Muscle of leg (tissue), 11 donors: ENCODE data around the gene ZNF792. TPM values are rescaled to one million over a fixed set of nuclear protein-coding genes. Genes with fewer than 3 reads are reported as not detected.
"Not testable (repeated sequence)": the region's sequence is repeated elsewhere in the genome, so short reads cannot be mapped to it uniquely, and the experiment has no call there.

Experiments used
- DNase-seq: peaks from one replicate; pipeline ENCODE4 v3.0.0; 2013
- H3K27ac ChIP-seq: one replicate; pipeline ENCODE4 v1.5.1; 2013; ENCODE audit warnings: mild to moderate bottlenecking, low read length, control low read depth
- H3K27me3 ChIP-seq: one replicate; pipeline ENCODE4 v1.6.1; 2013; ENCODE audit warnings: low read length; ENCODE audit not compliant: control insufficient read depth, insufficient read depth
- H3K36me3 ChIP-seq: one replicate; pipeline ENCODE4 v1.6.1; 2013; ENCODE audit warnings: low read length; ENCODE audit not compliant: control insufficient read depth, insufficient read depth
- H3K4me1 ChIP-seq: one replicate; pipeline ENCODE4 v1.6.1; 2013; ENCODE audit warnings: low read length; ENCODE audit not compliant: control insufficient read depth, insufficient read depth
- H3K4me3 ChIP-seq: one replicate; pipeline ENCODE4 v1.5.1; 2013; ENCODE audit warnings: low read length, control low read depth
- H3K9me3 ChIP-seq: replicated peaks from 2 replicates; pipeline ENCODE4 v1.6.1; 2013; ENCODE audit warnings: low read depth, low read length; ENCODE audit not compliant: control insufficient read depth
- WGBS: methylation state at CpG from one replicate; pipeline ENCODE4 v1.1.5; 2013; ENCODE audit warnings: missing lambda C conversion rate; ENCODE audit not compliant: insufficient coverage; 5-methylcytosine and 5-hydroxymethylcytosine counted together
- polyA plus RNA-seq, 8 donors: library from polyadenylated mRNA; unstranded; fragments of 120-200 nt; gene quantifications; one replicate each; pipeline versions ENCODE4 v1.2.1 to v1.2.3, GENCODE V29; 2013; ENCODE audit warnings: inconsistent platforms in 1 of 8, low replicate concordance in 1 of 8; ENCODE audit not compliant: insufficient read length in 8 of 8, insufficient read depth in 1 of 8
- total RNA-seq: library from RNA; stranded (reverse); fragments of 120-200 nt; gene quantifications from one replicate; pipeline ENCODE4 v1.2.4, GENCODE V29; 2013

Gene ZNF792
- total and polyA plus RNA-seq, 9 donors, result 2.1 to 5.1 (median 2.5) TPM

DNA sequence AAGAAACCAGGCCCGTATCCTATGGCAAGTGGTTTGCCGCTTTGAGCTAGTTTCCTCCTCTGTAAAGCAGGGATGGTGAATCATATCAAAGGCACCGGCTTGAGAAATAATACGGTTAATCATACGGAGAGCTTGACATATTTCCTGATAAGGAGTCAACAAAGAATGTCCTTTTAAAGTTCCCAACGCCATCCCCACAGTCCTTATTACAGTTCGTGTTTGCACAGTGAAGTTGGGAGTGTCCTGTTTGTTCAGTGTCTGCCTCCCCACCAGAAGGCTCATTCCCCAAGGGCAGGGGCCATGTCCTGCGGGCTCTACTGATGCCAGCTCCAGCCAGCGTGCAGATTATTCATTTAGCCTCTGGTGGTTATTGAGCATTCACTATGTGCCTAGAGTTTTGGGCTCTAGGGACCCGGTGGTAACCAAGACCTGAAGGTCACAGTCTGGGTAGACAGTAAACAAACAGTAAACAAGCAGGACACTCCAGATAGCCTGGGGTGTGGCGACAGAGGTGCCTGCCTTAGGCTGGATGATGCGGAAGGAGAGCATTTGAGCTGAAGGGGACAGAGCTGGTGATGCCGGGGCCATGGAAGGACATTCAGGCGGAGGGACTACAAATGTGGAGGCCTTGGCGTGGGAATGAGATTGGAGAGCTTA is 42.4 kb upstream of the ZNF792 start:
- no peak for DNase-seq
- 92% methylated on average over 10 of the region's 15 CpGs for WGBS
- Histone ChIP-seq H3K4me1 (peaks cover 14% of the 10 kb centered on the region), H3K36me3 (peaks cover 53% of the 10 kb centered on the region), H3K27ac (no peak overlapping the region), H3K9me3 (no peaks in the 10 kb centered on the region), H3K4me3 (no peak overlapping the region), H3K27me3 (no peaks in the 10 kb centered on the region)

DNA sequence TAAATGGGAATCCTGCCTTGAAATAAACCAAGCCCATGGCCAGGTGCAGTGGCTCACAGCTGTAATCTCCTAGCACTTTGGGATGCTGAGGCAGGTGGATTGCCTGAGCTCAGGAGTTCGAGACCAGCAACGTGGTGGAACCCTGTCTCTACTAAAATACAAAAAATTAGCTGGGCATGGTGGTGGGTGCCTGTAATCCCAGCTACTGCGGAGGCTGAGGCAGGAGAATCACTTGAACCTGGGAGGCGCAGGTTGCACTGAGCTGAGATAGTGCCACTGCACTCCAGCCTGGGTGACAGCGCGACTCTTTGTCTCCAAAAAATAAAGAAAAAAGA is 41.9 kb upstream of the ZNF792 start:
- not testable (repeated sequence) for DNase-seq, H3K9me3 ChIP-seq, H3K27me3 ChIP-seq, H3K4me3 ChIP-seq, H3K27ac ChIP-seq
- Histone ChIP-seq H3K36me3 (peaks cover 48% of the 10 kb centered on the region), H3K4me1 (peaks cover 19% of the 10 kb centered on the region)
- WGBS, result 100% methylated on average over 3 of the region's 6 CpGs

- no peaks in the 10 kb centered on the region for H3K27me3 ChIP-seq
- H3K4me1 ChIP-seq, result peaks cover 20% of the 10 kb centered on the region
- WGBS, result 82% methylated on average over 8 of the region's 11 CpGs
- peaks cover 42% of the 10 kb centered on the region for H3K36me3 ChIP-seq
- no peaks in the 10 kb centered on the region for H3K9me3 ChIP-seq
- no peak for DNase-seq
- H3K4me3 ChIP-seq, result no peak overlapping the region
- H3K27ac ChIP-seq, result no peak overlapping the region
Observed at GRCh38 chr19:35005256-35005977, 41.4 kb upstream of the ZNF792 start.

GRCh38 chr19:35004517-35005255 is 40.7 kb upstream of the ZNF792 start:
- Histone ChIP-seq H3K27ac (no peak overlapping the region), H3K4me3 (no peak overlapping the region), H3K9me3 (no peaks in the 10 kb centered on the region), H3K4me1 (peaks cover 22% of the 10 kb centered on the region), H3K36me3 (peaks cover 35% of the 10 kb centered on the region), H3K27me3 (no peaks in the 10 kb centered on the region)
- DNase-seq, result no peak
- 88% methylated on average over 13 of the region's 18 CpGs for WGBS

DNA sequence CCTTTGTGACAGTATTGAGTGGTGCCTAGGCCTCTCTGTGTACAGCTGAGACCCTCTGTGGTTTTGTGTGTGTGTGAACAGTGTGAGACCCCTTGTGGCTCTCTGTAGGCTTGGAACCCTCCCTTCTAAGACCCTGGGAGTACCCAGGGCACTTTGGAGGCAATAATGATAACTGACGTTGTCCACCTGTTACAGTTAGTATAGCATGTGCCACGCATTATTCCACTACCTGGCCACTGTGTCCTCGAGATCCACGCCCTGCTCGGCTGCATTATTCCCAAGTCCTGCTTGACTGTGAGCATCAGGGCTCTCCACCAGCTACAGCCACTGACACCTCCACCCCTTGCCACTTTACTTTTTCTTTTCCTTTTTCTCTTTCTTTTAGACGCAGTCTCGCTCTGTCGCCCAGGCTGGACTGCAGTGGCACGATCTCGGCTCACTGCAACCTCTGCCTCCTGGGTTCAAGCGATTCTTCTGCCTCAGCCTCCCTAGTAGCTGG is 38.1 kb upstream of the ZNF792 start:
- no peak for DNase-seq
- 87% methylated on average over 8 of the region's 11 CpGs for WGBS

GRCh38 chr19:35000647-35001501 is 36.8 kb upstream of the ZNF792 start:
- peaks cover 32% of the 10 kb centered on the region for H3K4me1 ChIP-seq
- peaks cover 15% of the 10 kb centered on the region for H3K36me3 ChIP-seq
- peak overlapping the region; percentile 84 for H3K27ac ChIP-seq
- WGBS, result 0% methylated on average over 34 of the region's 46 CpGs
- H3K4me3 ChIP-seq, result peak overlapping the region; percentile 62
- H3K9me3 ChIP-seq, result no peaks in the 10 kb centered on the region
- peak; percentile 70 for DNase-seq
- H3K27me3 ChIP-seq, result no peaks in the 10 kb centered on the region

More for the DNA sequence above, 38.1 kb upstream of the ZNF792 start:
- Histone ChIP-seq H3K27ac (no peak overlapping the region), H3K9me3 (no peaks in the 10 kb centered on the region), H3K27me3 (no peaks in the 10 kb centered on the region), H3K4me3 (no peak overlapping the region), H3K36me3 (peaks cover 26% of the 10 kb centered on the region), H3K4me1 (peaks cover 32% of the 10 kb centered on the region)

GRCh38 chr19:35000338-35000646 is 36.3 kb upstream of the ZNF792 start:
- Histone ChIP-seq H3K4me3 (peak overlapping the region; percentile 62), H3K9me3 (no peaks in the 10 kb centered on the region), H3K4me1 (peaks cover 32% of the 10 kb centered on the region), H3K36me3 (peaks cover 9% of the 10 kb centered on the region), H3K27ac (no peak overlapping the region), H3K27me3 (no peaks in the 10 kb centered on the region)
- no peak for DNase-seq
- WGBS, result under 1% methylated on average over 27 of the region's 37 CpGs

GRCh38 chr19:34999498-35000337 is 35.7 kb upstream of the ZNF792 start, which contains the start of gene GRAMD1A:
GRAMD1A (plus strand) TSS chr19:35000323; CDS start chr19:35000479, 156 bp downstream.
- Histone ChIP-seq H3K9me3 (peaks cover 2% of the 10 kb centered on the region), H3K27ac (peak within 1 kb of the TSS; percentile 98), H3K4me1 (peaks cover 35% of the 10 kb centered on the region), H3K36me3 (peaks cover 8% of the 10 kb centered on the region), H3K27me3 (no peaks in the 10 kb centered on the region), H3K4me3 (peak within 1 kb of the TSS; percentile 62)
- WGBS, result 0% methylated on average over 10 of the region's 45 CpGs
- peak; percentile 96 for DNase-seq
